Measurements from ENCODE around the gene BATF3.
A peak's percentile ranks its signal among the peaks of the same experiment; 100 is the strongest.

Gene BATF3

DNA sequence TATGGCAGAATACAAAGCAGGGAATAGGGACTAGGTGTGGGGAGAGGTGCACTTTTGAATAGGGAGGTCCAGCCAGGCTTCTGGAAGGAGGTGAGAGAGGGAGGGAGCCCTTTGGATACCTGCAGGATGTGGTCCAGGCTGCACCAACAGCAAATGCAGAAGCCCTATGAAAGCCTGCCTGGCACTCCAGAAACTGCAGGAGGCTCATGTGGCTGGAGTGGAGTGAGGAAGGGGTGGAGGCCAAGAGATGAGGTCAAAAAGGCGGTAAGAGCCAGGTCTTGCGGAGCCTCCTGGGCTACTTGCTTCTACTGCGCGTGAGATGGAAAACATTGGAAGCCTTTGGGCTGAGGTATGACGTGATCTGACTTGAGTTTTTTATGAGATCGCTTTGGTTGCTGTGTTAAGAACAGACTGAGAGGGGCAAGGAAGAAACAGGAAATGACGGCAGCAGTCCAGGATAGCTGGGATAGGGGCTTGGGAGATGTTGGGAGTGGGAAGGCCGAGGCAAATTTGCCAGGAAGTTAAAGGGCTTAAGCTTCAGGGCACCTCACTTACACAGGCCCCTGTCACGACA is 4.4 kb upstream of the BATF3 start:
- Histone ChIP-seq H2BK12ac (ENCODE audit: low read length) (no peak overlapping the region), H3K9ac (ENCODE audit: low read depth, low read length, poor library complexity) (no peak overlapping the region), H3K4me1 (ENCODE audit: control insufficient read depth in 2 of 2, insufficient read depth in 1 of 2, low read depth in 1 of 2, low read length in 2 of 2) (peaks cover 0 to 4% of the 10 kb centered on the region in 2 donors), H3K4me3 (ENCODE audit: low read length in 2 of 2) (no peak overlapping the region), H3K27ac (replicated peaks; ENCODE audit: low read length) (no peak overlapping the region), H3K14ac (ENCODE audit: low read length) (no peak overlapping the region), H3K18ac (ENCODE audit: low read length) (no peak overlapping the region), H3K23ac (ENCODE audit: low read depth, low read length, poor library complexity) (no peak overlapping the region), H3K9me3 (replicated peaks in 1 of 2; ENCODE audit: control insufficient read depth in 2 of 2, insufficient read depth in 1 of 2, low read depth in 1 of 2, low read length in 2 of 2) (no peaks in the 10 kb centered on the region), H3K4me2 (ENCODE audit: insufficient read depth, low read length, poor library complexity, severe bottlenecking) (no peak overlapping the region), H2BK120ac (ENCODE audit: low read depth, low read length) (no peak overlapping the region), H3K27me3 (ENCODE audit: control insufficient read depth in 3 of 3, insufficient read depth in 3 of 3, low read depth in 1 of 3, low read length in 3 of 3) (peaks cover 8 to 42% (median 25%) of the 10 kb centered on the region in 3 experiments), H4K91ac (ENCODE audit: low read depth, low read length, poor library complexity) (no peak overlapping the region), H2AFZ (ENCODE audit: low read length) (no peak overlapping the region), H2BK15ac (ENCODE audit: low read length) (no peak overlapping the region), H2AK5ac (ENCODE audit: low read depth, low read length) (no peak overlapping the region), H3K4ac (ENCODE audit: low read length) (no peak overlapping the region), H3K36me3 (replicated peaks in 1 of 2; ENCODE audit: control insufficient read depth in 2 of 2, insufficient read depth in 2 of 2, low read length in 2 of 2) (no peaks in the 10 kb centered on the region), H2BK5ac (ENCODE audit: low read length) (no peak overlapping the region), H3K79me1 (ENCODE audit: low read depth, low read length) (no peaks in the 10 kb centered on the region), H4K8ac (ENCODE audit: low read depth, low read length) (no peak overlapping the region)
- WGBS, 2 donors (ENCODE audit: extremely low coverage in 2 of 2, insufficient read length in 2 of 2, insufficient replicate concordance in 1 of 2), result no CpG with 5 or more reads among the region's 9 CpGs
- no peak for DNase-seq (ENCODE audit: low spot score)

DNA sequence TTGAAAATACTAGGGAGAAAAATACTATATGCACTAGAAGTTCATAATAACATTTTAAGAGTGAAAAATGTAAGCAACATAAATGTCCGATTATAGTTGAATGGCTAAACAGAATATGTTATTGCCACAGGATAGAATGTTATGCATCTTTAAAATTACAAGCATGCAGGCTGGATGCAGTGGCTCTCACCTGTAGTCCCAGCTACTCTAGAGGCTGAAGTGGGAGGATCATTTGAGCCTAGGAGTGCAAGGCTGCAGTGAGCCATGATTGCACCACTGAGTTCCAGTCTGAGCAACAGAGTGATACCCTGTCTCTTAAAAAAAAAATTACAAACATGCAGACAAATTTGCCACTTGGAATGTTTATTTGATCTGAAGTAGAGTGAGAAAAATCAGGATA is 3.0 kb upstream of the BATF3 start:
- no peak overlapping the region for H2AK5ac ChIP-seq (ENCODE audit: low read depth, low read length)
- no CpG with 5 or more reads among the region's 1 CpG for WGBS, 2 donors (ENCODE audit: extremely low coverage in 2 of 2, insufficient read length in 2 of 2, insufficient replicate concordance in 1 of 2)
- H3K27ac ChIP-seq (replicated peaks; ENCODE audit: low read length), result no peak overlapping the region
- no peak for DNase-seq (ENCODE audit: low spot score)
- H3K4ac ChIP-seq (ENCODE audit: low read length), result no peak overlapping the region
- no peak overlapping the region for H3K4me3 ChIP-seq (ENCODE audit: low read length in 2 of 2)
- peaks cover 0 to 7% of the 10 kb centered on the region in 2 donors for H3K4me1 ChIP-seq (ENCODE audit: control insufficient read depth in 2 of 2, insufficient read depth in 1 of 2, low read depth in 1 of 2, low read length in 2 of 2)
- no peak overlapping the region for H3K14ac ChIP-seq (ENCODE audit: low read length)
- H3K36me3 ChIP-seq (replicated peaks in 1 of 2; ENCODE audit: control insufficient read depth in 2 of 2, insufficient read depth in 2 of 2, low read length in 2 of 2), result no peaks in the 10 kb centered on the region
- no peak overlapping the region for H2AFZ ChIP-seq (ENCODE audit: low read length)
- peaks cover 10 to 56% (median 34%) of the 10 kb centered on the region in 3 experiments for H3K27me3 ChIP-seq (ENCODE audit: control insufficient read depth in 3 of 3, insufficient read depth in 3 of 3, low read depth in 1 of 3, low read length in 3 of 3)
- H2BK12ac ChIP-seq (ENCODE audit: low read length), result no peak overlapping the region
- no peak overlapping the region for H4K8ac ChIP-seq (ENCODE audit: low read depth, low read length)
- no peak overlapping the region for H3K9ac ChIP-seq (ENCODE audit: low read depth, low read length, poor library complexity)
- H3K9me3 ChIP-seq (replicated peaks in 1 of 2; ENCODE audit: control insufficient read depth in 2 of 2, insufficient read depth in 1 of 2, low read depth in 1 of 2, low read length in 2 of 2), result no peaks in the 10 kb centered on the region
- H2BK120ac ChIP-seq (ENCODE audit: low read depth, low read length), result no peak overlapping the region
- no peak overlapping the region for H3K4me2 ChIP-seq (ENCODE audit: insufficient read depth, low read length, poor library complexity, severe bottlenecking)
- H3K79me1 ChIP-seq (ENCODE audit: low read depth, low read length), result no peaks in the 10 kb centered on the region
- H3K18ac ChIP-seq (ENCODE audit: low read length), result no peak overlapping the region
- no peak overlapping the region for H4K91ac ChIP-seq (ENCODE audit: low read depth, low read length, poor library complexity)
- no peak overlapping the region for H3K23ac ChIP-seq (ENCODE audit: low read depth, low read length, poor library complexity)
- H2BK15ac ChIP-seq (ENCODE audit: low read length), result no peak overlapping the region
- no peak overlapping the region for H2BK5ac ChIP-seq (ENCODE audit: low read length)

DNA sequence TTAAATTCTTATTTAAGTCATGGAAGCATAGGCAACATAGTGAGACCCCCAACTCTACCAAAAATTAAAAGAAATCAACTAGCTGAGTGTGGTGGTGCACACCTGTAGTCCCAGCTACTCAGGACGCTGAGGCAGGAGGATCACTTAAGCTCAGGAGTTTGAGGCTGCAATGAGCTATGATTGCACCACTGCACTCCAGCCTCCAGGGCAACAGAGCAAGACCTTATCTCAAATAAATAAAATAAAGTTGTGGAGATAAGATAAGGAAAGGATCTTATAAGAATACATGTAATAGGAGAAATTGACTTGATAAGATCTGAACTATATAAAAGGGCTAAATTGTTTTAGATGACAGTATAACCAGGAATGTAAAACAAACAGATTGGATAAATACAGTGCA is 2.3 kb upstream of the BATF3 start:
- peaks cover 10 to 63% (median 40%) of the 10 kb centered on the region in 3 experiments for H3K27me3 ChIP-seq (ENCODE audit: control insufficient read depth in 3 of 3, insufficient read depth in 3 of 3, low read depth in 1 of 3, low read length in 3 of 3)
- DNase-seq (ENCODE audit: low spot score), result no peak

DNA sequence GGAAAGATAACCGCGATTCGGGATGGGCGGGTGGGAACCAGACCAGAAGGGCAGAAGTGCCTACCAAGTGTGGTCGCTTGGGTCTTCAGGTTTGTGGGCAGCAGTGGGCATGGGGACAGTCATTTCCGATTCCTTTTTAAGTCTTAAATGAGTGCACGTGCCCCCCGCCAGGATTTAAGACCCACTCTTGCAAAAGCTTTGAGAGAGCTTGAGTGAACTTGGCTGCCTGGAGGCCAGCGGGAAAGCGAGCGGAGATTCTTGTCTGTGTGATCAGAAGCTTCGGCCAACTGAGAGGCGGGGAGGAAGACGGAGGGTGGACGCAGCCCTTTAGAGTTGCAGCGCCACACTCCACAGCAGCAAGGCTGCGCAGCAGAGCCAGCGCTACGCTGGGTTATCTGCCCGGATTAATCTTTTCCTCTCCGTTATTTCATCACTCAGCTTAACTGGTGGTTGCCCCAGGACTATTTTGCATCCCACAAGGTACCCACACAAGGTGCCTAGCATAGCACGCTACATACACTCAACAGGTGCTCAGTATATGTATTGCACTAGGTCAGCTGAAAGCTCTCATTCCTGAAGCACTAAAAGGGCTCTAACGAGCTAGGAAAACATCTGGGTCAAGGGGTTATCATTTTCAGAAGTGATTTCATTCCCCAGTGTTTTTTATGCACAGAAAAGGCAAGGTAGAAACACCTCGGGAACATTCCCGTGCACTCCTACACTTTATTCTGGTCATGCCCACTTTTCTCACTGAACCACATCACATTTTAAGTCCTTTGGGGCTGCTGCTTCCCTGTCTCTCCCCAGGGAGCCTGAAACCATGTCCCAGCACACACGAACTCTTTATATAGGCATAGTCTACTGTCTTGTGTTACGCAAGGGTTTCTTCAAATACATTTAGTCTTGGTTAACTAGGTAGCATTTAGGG is 1.5 kb upstream of the BATF3 start:
- H2BK12ac ChIP-seq (ENCODE audit: low read length), result no peak overlapping the region
- no peak overlapping the region for H3K4ac ChIP-seq (ENCODE audit: low read length)
- H3K4me3 ChIP-seq (ENCODE audit: low read length in 2 of 2), result peak overlapping the region in 1 of 2 donors; percentile 43
- no peaks in the 10 kb centered on the region for H3K9me3 ChIP-seq (replicated peaks in 1 of 2; ENCODE audit: control insufficient read depth in 2 of 2, insufficient read depth in 1 of 2, low read depth in 1 of 2, low read length in 2 of 2)
- H3K18ac ChIP-seq (ENCODE audit: low read length), result no peak overlapping the region
- H3K9ac ChIP-seq (ENCODE audit: low read depth, low read length, poor library complexity), result no peak overlapping the region
- no peak overlapping the region for H3K23ac ChIP-seq (ENCODE audit: low read depth, low read length, poor library complexity)
- H2AFZ ChIP-seq (ENCODE audit: low read length), result peak overlapping the region; percentile 90
- peaks cover 0 to 7% of the 10 kb centered on the region in 2 donors for H3K4me1 ChIP-seq (ENCODE audit: control insufficient read depth in 2 of 2, insufficient read depth in 1 of 2, low read depth in 1 of 2, low read length in 2 of 2)
- peaks cover 10 to 67% (median 40%) of the 10 kb centered on the region in 3 experiments for H3K27me3 ChIP-seq (ENCODE audit: control insufficient read depth in 3 of 3, insufficient read depth in 3 of 3, low read depth in 1 of 3, low read length in 3 of 3)
- no peak overlapping the region for H2BK15ac ChIP-seq (ENCODE audit: low read length)
- H2BK5ac ChIP-seq (ENCODE audit: low read length), result no peak overlapping the region
- no peak overlapping the region for H3K27ac ChIP-seq (replicated peaks; ENCODE audit: low read length)
- no peak overlapping the region for H4K8ac ChIP-seq (ENCODE audit: low read depth, low read length)
- no peak for DNase-seq (ENCODE audit: low spot score)
- H3K4me2 ChIP-seq (ENCODE audit: insufficient read depth, low read length, poor library complexity, severe bottlenecking), result peak overlapping the region; percentile 95
- H3K79me1 ChIP-seq (ENCODE audit: low read depth, low read length), result no peaks in the 10 kb centered on the region
- no peaks in the 10 kb centered on the region for H3K36me3 ChIP-seq (replicated peaks in 1 of 2; ENCODE audit: control insufficient read depth in 2 of 2, insufficient read depth in 2 of 2, low read length in 2 of 2)
- no CpG with 5 or more reads among the region's 27 CpGs for WGBS, 2 donors (ENCODE audit: extremely low coverage in 2 of 2, insufficient read length in 2 of 2, insufficient replicate concordance in 1 of 2)
- no peak overlapping the region for H2BK120ac ChIP-seq (ENCODE audit: low read depth, low read length)
- no peak overlapping the region for H3K14ac ChIP-seq (ENCODE audit: low read length)
- H4K91ac ChIP-seq (ENCODE audit: low read depth, low read length, poor library complexity), result no peak overlapping the region
- H2AK5ac ChIP-seq (ENCODE audit: low read depth, low read length), result no peak overlapping the region

More for the DNA sequence above, 2.3 kb upstream of the BATF3 start:
- Histone ChIP-seq H2BK12ac (ENCODE audit: low read length) (no peak overlapping the region), H2BK15ac (ENCODE audit: low read length) (no peak overlapping the region), H3K9me3 (replicated peaks in 1 of 2; ENCODE audit: control insufficient read depth in 2 of 2, insufficient read depth in 1 of 2, low read depth in 1 of 2, low read length in 2 of 2) (no peaks in the 10 kb centered on the region), H4K8ac (ENCODE audit: low read depth, low read length) (no peak overlapping the region), H2BK5ac (ENCODE audit: low read length) (no peak overlapping the region), H3K4me3 (ENCODE audit: low read length in 2 of 2) (no peak overlapping the region), H2BK120ac (ENCODE audit: low read depth, low read length) (no peak overlapping the region), H3K27ac (replicated peaks; ENCODE audit: low read length) (no peak overlapping the region), H2AK5ac (ENCODE audit: low read depth, low read length) (no peak overlapping the region), H4K91ac (ENCODE audit: low read depth, low read length, poor library complexity) (no peak overlapping the region), H3K79me1 (ENCODE audit: low read depth, low read length) (no peaks in the 10 kb centered on the region), H3K4me2 (ENCODE audit: insufficient read depth, low read length, poor library complexity, severe bottlenecking) (no peak overlapping the region), H3K14ac (ENCODE audit: low read length) (no peak overlapping the region), H3K4ac (ENCODE audit: low read length) (no peak overlapping the region), H3K18ac (ENCODE audit: low read length) (no peak overlapping the region), H3K36me3 (replicated peaks in 1 of 2; ENCODE audit: control insufficient read depth in 2 of 2, insufficient read depth in 2 of 2, low read length in 2 of 2) (no peaks in the 10 kb centered on the region), H3K4me1 (ENCODE audit: control insufficient read depth in 2 of 2, insufficient read depth in 1 of 2, low read depth in 1 of 2, low read length in 2 of 2) (peaks cover 0 to 7% of the 10 kb centered on the region in 2 donors), H2AFZ (ENCODE audit: low read length) (no peak overlapping the region), H3K9ac (ENCODE audit: low read depth, low read length, poor library complexity) (no peak overlapping the region), H3K23ac (ENCODE audit: low read depth, low read length, poor library complexity) (no peak overlapping the region)
- no CpG with 5 or more reads among the region's 1 CpG for WGBS, 2 donors (ENCODE audit: extremely low coverage in 2 of 2, insufficient read length in 2 of 2, insufficient replicate concordance in 1 of 2)
